Skeletal muscle satellite cell (primary cell): ENCODE measurements around the gene HMCN1.

Source experiments
- H3K27me3 ChIP-seq: 2 replicates; pipeline ENCODE4 v1.7.0; 2013; ENCODE audit warnings: low read length; ENCODE audit not compliant: control insufficient read depth, insufficient read depth
- H3K36me3 ChIP-seq: 2 replicates; pipeline ENCODE4 v1.7.0; 2013; ENCODE audit warnings: mild to moderate bottlenecking, control low read depth, low read length; ENCODE audit not compliant: insufficient read depth
- H3K4me1 ChIP-seq: 2 replicates; pipeline ENCODE4 v1.7.0; 2013; ENCODE audit warnings: low read length; ENCODE audit not compliant: control insufficient read depth, insufficient read depth
- H3K4me2 ChIP-seq: 2 replicates; pipeline ENCODE4 v1.7.0; 2013; ENCODE audit warnings: mild to moderate bottlenecking, low read length
- H3K4me3 ChIP-seq: 2 replicates; pipeline ENCODE4 v1.7.0; 2013; ENCODE audit warnings: low read length
- H3K9ac ChIP-seq: 2 replicates; pipeline ENCODE4 v1.7.0; 2013; ENCODE audit warnings: mild to moderate bottlenecking, low read depth, low read length, moderate library complexity
- H3K9me3 ChIP-seq: replicated peaks from 2 replicates; pipeline ENCODE4 v1.7.0; 2013; ENCODE audit warnings: mild to moderate bottlenecking, control low read depth, low read length

HMCN1 gene

DNA sequence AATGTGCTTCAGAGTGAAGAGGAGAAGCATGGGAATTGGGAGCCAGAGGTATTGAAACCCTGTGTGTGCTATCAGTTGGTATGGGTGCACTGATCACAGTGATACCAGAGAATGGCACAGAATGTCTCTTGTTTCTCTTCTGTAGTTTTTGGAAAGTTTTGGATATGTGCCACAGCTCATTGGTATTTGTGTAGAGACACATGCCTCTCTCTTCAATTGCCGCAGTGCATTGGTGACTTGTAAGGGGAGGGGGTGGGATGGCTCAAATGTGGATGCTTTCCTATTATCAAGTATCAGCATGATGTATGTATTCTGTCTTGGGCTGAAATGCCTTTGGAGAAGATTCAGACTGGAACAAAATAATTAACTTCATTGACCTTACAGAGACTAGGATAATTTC is 101.0 kb downstream of the HMCN1 start:
- Histone ChIP-seq H3K36me3 (no peaks in the 10 kb centered on the region), H3K27me3 (no peaks in the 10 kb centered on the region), H3K9me3 (no peaks in the 10 kb centered on the region), H3K4me1 (no peaks in the 10 kb centered on the region), H3K4me3 (no peak overlapping the region), H3K4me2 (no peak overlapping the region), H3K9ac (no peak overlapping the region)

GRCh38 chr1:185837711-185838110 is 103.5 kb downstream of the HMCN1 start:
- no peaks in the 10 kb centered on the region for H3K9me3 ChIP-seq
- H3K9ac ChIP-seq: no peak overlapping the region
- H3K4me2 ChIP-seq: no peak overlapping the region
- no peaks in the 10 kb centered on the region for H3K27me3 ChIP-seq
- H3K4me1 ChIP-seq: no peaks in the 10 kb centered on the region
- no peak overlapping the region for H3K4me3 ChIP-seq
- no peaks in the 10 kb centered on the region for H3K36me3 ChIP-seq

GRCh38 chr1:185838111-185838510 is 103.9 kb downstream of the HMCN1 start:
- Histone ChIP-seq H3K9ac (no peak overlapping the region), H3K4me1 (no peaks in the 10 kb centered on the region), H3K27me3 (no peaks in the 10 kb centered on the region), H3K9me3 (no peaks in the 10 kb centered on the region), H3K4me2 (no peak overlapping the region), H3K36me3 (no peaks in the 10 kb centered on the region), H3K4me3 (no peak overlapping the region)

DNA sequence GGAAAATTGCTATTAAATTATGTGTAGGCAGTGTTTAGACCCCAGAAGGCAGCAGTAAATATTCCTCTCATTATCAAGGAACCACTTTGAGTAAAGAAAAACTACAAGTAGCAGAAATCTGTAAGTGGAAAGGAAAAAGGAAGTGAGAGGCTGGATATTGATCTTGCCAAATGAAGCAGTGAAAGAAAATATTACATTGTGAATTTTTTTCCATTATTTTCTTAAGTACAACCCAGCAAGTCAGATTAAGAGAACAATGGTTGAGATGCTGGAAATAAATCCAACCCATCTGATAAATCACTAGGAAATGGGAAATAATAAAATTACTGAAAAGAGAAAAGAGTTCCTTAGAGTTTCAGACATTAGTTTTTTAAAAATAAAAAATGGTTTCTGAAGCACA is 106.7 kb downstream of the HMCN1 start:
- Histone ChIP-seq H3K4me2 (no peak overlapping the region), H3K4me3 (no peak overlapping the region), H3K9ac (no peak overlapping the region), H3K36me3 (no peaks in the 10 kb centered on the region), H3K9me3 (no peaks in the 10 kb centered on the region), H3K27me3 (no peaks in the 10 kb centered on the region), H3K4me1 (no peaks in the 10 kb centered on the region)

DNA sequence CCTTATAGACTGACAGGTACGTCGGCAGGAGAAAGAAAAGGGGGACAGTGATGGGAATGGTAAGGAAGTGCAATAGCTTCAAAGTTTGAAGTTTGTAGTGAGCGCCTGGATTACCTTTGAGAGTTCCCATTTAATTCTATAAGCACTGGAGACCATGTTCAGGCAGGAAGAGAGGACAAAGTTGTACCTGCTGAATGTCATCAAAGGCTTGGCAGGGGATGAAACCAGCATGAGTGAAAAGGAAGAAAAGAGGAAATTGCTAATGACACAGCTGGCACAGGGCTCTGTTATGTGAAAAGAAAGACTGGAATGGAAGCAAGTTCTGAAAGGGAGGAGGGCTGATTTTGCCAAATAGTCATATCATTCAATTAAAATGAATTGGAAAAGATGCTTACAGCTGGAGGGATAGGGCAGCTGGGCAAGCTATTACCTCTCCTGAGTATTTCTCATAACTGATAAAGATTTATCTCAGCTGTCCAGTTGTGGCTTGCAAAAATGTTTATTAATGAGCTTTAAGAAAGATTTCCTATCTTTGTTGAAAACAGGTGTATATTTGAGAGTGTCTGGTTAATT is 109.2 kb downstream of the HMCN1 start:
- Histone ChIP-seq H3K9ac (no peak overlapping the region), H3K9me3 (no peaks in the 10 kb centered on the region), H3K27me3 (no peaks in the 10 kb centered on the region), H3K4me3 (no peak overlapping the region), H3K4me1 (no peaks in the 10 kb centered on the region), H3K4me2 (no peak overlapping the region), H3K36me3 (no peaks in the 10 kb centered on the region)

DNA sequence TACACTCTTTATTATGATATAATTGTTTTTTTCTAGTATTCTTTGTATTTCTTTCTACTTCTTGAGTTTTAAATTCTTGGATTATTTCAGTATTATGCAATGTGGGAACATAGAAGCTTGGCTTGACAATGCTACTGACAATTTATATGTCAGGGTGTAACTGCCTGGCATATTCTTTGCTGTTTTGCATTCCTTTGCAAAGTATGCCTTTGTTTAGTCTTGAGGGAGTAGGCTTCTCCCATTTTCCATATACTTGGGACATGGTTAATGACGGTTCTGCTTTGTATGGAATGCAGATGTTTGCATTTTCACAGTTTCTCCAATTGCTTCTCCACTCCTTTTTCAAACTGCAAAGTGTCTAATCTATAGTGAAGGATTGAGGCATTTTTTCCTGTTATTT is 109.8 kb downstream of the HMCN1 start:
- H3K4me1 ChIP-seq: no peaks in the 10 kb centered on the region
- no peak overlapping the region for H3K4me3 ChIP-seq
- no peak overlapping the region for H3K4me2 ChIP-seq
- no peak overlapping the region for H3K9ac ChIP-seq
- no peaks in the 10 kb centered on the region for H3K36me3 ChIP-seq
- no peaks in the 10 kb centered on the region for H3K9me3 ChIP-seq
- no peaks in the 10 kb centered on the region for H3K27me3 ChIP-seq

DNA sequence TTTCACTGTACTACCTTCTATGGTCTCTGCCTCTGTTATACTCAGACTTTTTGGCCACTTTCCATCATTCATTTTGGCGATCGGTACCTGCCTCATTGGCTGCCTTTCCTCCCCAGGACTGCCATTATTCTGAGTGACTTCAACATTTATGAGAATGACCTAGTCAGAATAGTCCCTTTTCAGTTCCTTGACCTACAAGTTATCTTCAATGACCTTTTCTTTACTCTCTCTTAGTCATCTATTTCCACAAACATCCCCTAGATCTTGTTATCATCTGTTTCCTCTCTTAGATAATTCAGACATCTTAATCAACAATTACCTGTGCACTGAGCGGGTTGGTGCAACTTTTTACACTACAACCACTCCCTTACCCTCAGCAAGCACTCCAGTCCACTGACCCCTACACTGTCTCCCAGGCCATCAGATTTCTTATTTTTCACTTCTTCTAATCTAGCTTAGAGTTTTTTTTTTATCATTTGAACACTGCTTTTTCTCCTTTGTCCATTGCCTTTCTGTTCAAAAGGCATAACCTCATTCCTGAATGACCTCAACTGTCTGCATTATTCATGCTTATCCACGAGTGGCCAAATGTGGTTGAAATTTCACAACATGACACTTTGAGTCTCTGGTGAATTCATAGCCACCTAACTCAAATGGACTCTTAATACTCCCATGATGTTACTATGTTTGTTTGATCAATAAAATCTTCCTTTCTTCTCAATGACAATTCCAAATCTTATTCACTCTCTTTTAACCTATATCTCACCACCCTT is 112.7 kb downstream of the HMCN1 start:
- Histone ChIP-seq H3K4me1 (no peaks in the 10 kb centered on the region), H3K9me3 (no peaks in the 10 kb centered on the region), H3K4me3 (no peak overlapping the region), H3K27me3 (no peaks in the 10 kb centered on the region), H3K36me3 (no peaks in the 10 kb centered on the region), H3K4me2 (no peak overlapping the region), H3K9ac (no peak overlapping the region)

DNA sequence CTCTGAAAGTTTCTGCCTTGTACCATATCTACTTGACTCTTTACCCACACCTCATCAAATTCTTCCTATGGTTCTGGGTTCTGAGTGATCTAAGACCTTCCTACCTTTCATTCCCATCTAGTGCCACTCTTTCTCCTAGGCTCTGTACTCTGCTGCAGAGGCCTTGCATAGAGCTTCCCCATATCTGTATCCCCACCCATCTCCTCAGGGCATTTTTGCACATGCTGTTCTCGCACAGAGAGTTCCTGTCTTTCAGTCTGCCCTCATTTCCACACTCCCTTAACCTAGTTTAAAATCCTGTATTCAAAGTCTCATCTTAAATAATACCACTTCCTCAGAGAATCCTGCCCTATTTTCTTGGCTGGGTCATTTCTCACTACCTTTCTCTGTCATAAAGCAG is 114.8 kb downstream of the HMCN1 start:
- Histone ChIP-seq H3K9me3 (no peaks in the 10 kb centered on the region), H3K4me2 (no peak overlapping the region), H3K27me3 (no peaks in the 10 kb centered on the region), H3K9ac (no peak overlapping the region), H3K36me3 (no peaks in the 10 kb centered on the region), H3K4me1 (peaks cover 2% of the 10 kb centered on the region), H3K4me3 (no peak overlapping the region)

- H3K4me2 ChIP-seq: no peak overlapping the region
- H3K4me3 ChIP-seq: no peak overlapping the region
- H3K9ac ChIP-seq: no peak overlapping the region
- H3K4me1 ChIP-seq: peaks cover 5% of the 10 kb centered on the region
- no peaks in the 10 kb centered on the region for H3K36me3 ChIP-seq
- no peaks in the 10 kb centered on the region for H3K9me3 ChIP-seq
- no peaks in the 10 kb centered on the region for H3K27me3 ChIP-seq
Observed at GRCh38 chr1:185850366-185850765, 116.2 kb downstream of the HMCN1 start.

DNA sequence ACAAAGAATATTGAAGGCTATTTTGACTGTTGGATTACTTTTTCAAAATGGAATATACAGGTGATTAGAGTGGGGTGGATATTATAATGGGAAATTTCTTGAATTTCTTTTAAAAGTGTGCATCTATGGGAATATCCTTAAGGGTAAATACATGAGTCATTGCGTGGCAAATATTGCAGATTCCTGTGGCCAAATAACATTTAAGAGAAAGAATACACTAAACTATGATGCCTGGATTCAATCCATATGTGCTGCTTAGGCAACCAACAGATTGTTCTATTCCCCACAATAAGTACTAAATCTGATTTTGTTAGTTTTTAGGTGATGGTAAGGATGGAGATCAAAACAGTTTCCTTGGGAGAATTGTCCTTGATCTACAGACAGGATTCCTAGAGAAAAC is 119.5 kb downstream of the HMCN1 start:
- no peak overlapping the region for H3K4me3 ChIP-seq
- peaks cover 10% of the 10 kb centered on the region for H3K4me1 ChIP-seq
- no peaks in the 10 kb centered on the region for H3K27me3 ChIP-seq
- no peak overlapping the region for H3K9ac ChIP-seq
- no peaks in the 10 kb centered on the region for H3K9me3 ChIP-seq
- H3K4me2 ChIP-seq: no peak overlapping the region
- H3K36me3 ChIP-seq: no peaks in the 10 kb centered on the region

- Histone ChIP-seq H3K9ac (no peak overlapping the region), H3K9me3 (no peaks in the 10 kb centered on the region), H3K4me2 (no peak overlapping the region), H3K4me3 (no peak overlapping the region), H3K27me3 (no peaks in the 10 kb centered on the region), H3K4me1 (peaks cover 19% of the 10 kb centered on the region), H3K36me3 (no peaks in the 10 kb centered on the region)
Observed at GRCh38 chr1:185856482-185856881, 122.3 kb downstream of the HMCN1 start.

GRCh38 chr1:185857442-185857841 is 123.3 kb downstream of the HMCN1 start:
- Histone ChIP-seq H3K9me3 (no peaks in the 10 kb centered on the region), H3K4me1 (peaks cover 29% of the 10 kb centered on the region), H3K9ac (no peak overlapping the region), H3K36me3 (no peaks in the 10 kb centered on the region), H3K4me3 (no peak overlapping the region), H3K4me2 (no peak overlapping the region), H3K27me3 (no peaks in the 10 kb centered on the region)
